Esophagus muscularis mucosa (tissue), 3 donors: ENCODE results near the gene RPS6KA2.

Source experiments
- POLR2A ChIP-seq: fragments of 450-650 bp; IDR thresholded peaks from one replicate; pipeline ENCODE4 v1.6.1; 2017; ENCODE audit warnings: antibody characterized with exemption, moderate library complexity, mild to moderate bottlenecking, low read depth
- TF ChIP-seq, protein P1 (sequence below), 3 experiments: fragments of 200-600 bp in 2 of 3; fragments of 450-650 bp in 1 of 3; sonication (generic) in 2 of 3; IDR thresholded peaks; one replicate each; pipeline ENCODE4 v1.5.1; 2017 to 2019; ENCODE audit warnings: antibody characterized with exemption in 3 of 3, mild to moderate bottlenecking in 2 of 3, moderate library complexity in 1 of 3

DNA sequence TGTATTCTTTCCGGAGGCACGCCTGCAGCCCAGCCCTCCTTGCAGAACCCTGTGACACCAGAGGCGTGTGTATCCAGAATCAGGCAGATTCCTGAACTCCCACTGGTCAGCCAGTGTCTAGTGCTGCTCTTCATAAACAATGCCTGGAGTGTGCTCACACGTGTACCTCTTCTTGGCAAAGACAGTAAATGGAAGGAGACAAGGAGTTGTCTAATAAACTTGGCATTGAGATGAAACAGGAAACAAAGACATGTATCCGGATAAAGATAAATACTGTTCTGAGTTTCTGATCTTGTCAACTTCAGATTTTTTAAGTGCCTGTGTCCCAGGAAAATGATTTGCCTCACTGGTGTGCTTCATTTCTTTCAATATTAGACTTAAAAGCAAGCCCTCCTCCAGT lies 1.7 kb downstream of the RPS6KA2 start:
- TF ChIP-seq, protein P1, sequence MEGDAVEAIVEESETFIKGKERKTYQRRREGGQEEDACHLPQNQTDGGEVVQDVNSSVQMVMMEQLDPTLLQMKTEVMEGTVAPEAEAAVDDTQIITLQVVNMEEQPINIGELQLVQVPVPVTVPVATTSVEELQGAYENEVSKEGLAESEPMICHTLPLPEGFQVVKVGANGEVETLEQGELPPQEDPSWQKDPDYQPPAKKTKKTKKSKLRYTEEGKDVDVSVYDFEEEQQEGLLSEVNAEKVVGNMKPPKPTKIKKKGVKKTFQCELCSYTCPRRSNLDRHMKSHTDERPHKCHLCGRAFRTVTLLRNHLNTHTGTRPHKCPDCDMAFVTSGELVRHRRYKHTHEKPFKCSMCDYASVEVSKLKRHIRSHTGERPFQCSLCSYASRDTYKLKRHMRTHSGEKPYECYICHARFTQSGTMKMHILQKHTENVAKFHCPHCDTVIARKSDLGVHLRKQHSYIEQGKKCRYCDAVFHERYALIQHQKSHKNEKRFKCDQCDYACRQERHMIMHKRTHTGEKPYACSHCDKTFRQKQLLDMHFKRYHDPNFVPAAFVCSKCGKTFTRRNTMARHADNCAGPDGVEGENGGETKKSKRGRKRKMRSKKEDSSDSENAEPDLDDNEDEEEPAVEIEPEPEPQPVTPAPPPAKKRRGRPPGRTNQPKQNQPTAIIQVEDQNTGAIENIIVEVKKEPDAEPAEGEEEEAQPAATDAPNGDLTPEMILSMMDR (IDR thresholded peaks at IDR 0.05), result no peak
- TF ChIP-seq POLR2A, result no peak
